Panc1 (cell line): ENCODE data around the gene GRM4. TPM values are rescaled to one million over a fixed set of nuclear protein-coding genes. Genes with fewer than 3 reads are reported as not detected.

Experiments
- ATAC-seq: fragments of 200-7000 bp; cut with Tn5 transposase; 2 replicates; pipeline ENCODE4 v1.9.1; 2020; ENCODE audit warnings: mild to moderate bottlenecking, moderate library complexity
- BruUV-seq: library from RNA; stranded (reverse); fragments of 400-500 nt; replicated peaks from 2 replicates; lab custom pipeline; 2021; lab: Mats Ljungman, UMichigan
- CTCF ChIA-PET: fragments of 300-600 bp; sonication (Branson Sonifier 250); formaldehyde crosslinking; loops from one replicate; lab custom pipeline; 2022; ENCODE audit warnings: antibody characterized with exemption; lab: Charles Lee
- POLR2A ChIA-PET: fragments of 300-600 bp; sonication (Branson Sonifier 250); formaldehyde crosslinking; loops from one replicate; lab custom pipeline; 2022; ENCODE audit warnings: antibody characterized with exemption; lab: Charles Lee
- DNase-seq: peaks from one replicate; pipeline ENCODE4 v3.0.0-alpha.2; 2010; ENCODE audit warnings: low read depth, low spot score
- H3K27ac ChIP-seq: 2 replicates; pipeline ENCODE4 v1.5.1; 2011; ENCODE audit warnings: mild to moderate bottlenecking, low read length, inconsistent platforms
- H3K27me3 ChIP-seq: fragments of 200-500 bp; sonication (Bioruptor generic); 2 replicates; pipeline ENCODE4 v1.6.0; 2014; ENCODE audit warnings: low read length, inconsistent platforms; ENCODE audit not compliant: control insufficient read depth, insufficient read depth
- H3K36me3 ChIP-seq: fragments of 200-500 bp; sonication (Bioruptor generic); 2 replicates; pipeline ENCODE4 v1.5.1; 2014; ENCODE audit warnings: inconsistent platforms, mild to moderate bottlenecking, low read length, moderate library complexity; ENCODE audit not compliant: control insufficient read depth, insufficient read depth
- H3K4me1 ChIP-seq: 2 replicates; pipeline ENCODE4 v1.5.1; 2011; ENCODE audit warnings: inconsistent platforms, mild to moderate bottlenecking, low read length, moderate library complexity; ENCODE audit not compliant: control insufficient read depth, insufficient read depth
- H3K4me3 ChIP-seq, 2 experiments: 2 replicates each; pipeline ENCODE4 v1.5.1; 2011 to 2012; ENCODE audit warnings: low read depth in 2 of 2, low read length in 2 of 2, mild to moderate bottlenecking in 2 of 2, inconsistent platforms in 1 of 2, moderate library complexity in 1 of 2
- H3K9me3 ChIP-seq: fragments of 200-500 bp; sonication (Bioruptor generic); 2 replicates; pipeline ENCODE4 v1.5.1; 2014; ENCODE audit warnings: low read depth, mild to moderate bottlenecking, inconsistent platforms, low read length, moderate library complexity; ENCODE audit not compliant: control insufficient read depth, insufficient read depth
- POLR2AphosphoS5 ChIP-seq: IDR thresholded peaks from 2 replicates; pipeline ENCODE4 v1.6.1; 2012; ENCODE audit warnings: mild to moderate bottlenecking, low read depth, low read length, moderate library complexity
- SIN3A ChIP-seq: IDR thresholded peaks from 2 replicates; pipeline ENCODE4 v1.6.1; 2012; ENCODE audit warnings: low read depth, mild to moderate bottlenecking, low read length, moderate library complexity, borderline replicate concordance; ENCODE audit not compliant: insufficient read depth
- TCF7L2 ChIP-seq: IDR thresholded peaks from 2 replicates; pipeline ENCODE4 v1.6.1; 2011; ENCODE audit warnings: mild to moderate bottlenecking, low read depth, low read length, inconsistent platforms
- in situ Hi-C: cut with HindIII; loops from 2 replicates; pipeline ENCODE4 v1.10.0; 2016; ENCODE audit warnings: low sequenced_read_pairs, low pct_unique_long_range_greater_than_20kb
- intact Hi-C: fragments of 100-400 bp; cut with micrococcal nuclease; formaldehyde crosslinking; loops from one replicate; pipeline ENCODE4 v1.10.0; 2022; ENCODE audit not compliant: unreplicated experiment
- total RNA-seq: library from RNA; stranded (reverse); gene quantifications from one replicate; pipeline ENCODE4 v1.2.1, GENCODE V29; 2021; ENCODE audit not compliant: unreplicated experiment
- TF ChIP-seq, protein P1 (sequence below), 2 experiments: IDR thresholded peaks; 2 replicates each; pipeline ENCODE4 v1.6.1; 2011 to 2012; ENCODE audit warnings: low read depth in 2 of 2, control low read depth in 1 of 2, low read length in 1 of 2, mild to moderate bottlenecking in 1 of 2, moderate library complexity in 1 of 2; ENCODE audit not compliant: insufficient read depth in 1 of 2
- TF ChIP-seq, protein P2 (sequence below): fragments of 450-650 bp; IDR thresholded peaks from 2 replicates; pipeline ENCODE4 v1.5.1; 2017; ENCODE audit warnings: mild to moderate bottlenecking

The GRM4 gene
- total RNA-seq, 1 experiment from 2014 or later, result 1.3 TPM

DNA sequence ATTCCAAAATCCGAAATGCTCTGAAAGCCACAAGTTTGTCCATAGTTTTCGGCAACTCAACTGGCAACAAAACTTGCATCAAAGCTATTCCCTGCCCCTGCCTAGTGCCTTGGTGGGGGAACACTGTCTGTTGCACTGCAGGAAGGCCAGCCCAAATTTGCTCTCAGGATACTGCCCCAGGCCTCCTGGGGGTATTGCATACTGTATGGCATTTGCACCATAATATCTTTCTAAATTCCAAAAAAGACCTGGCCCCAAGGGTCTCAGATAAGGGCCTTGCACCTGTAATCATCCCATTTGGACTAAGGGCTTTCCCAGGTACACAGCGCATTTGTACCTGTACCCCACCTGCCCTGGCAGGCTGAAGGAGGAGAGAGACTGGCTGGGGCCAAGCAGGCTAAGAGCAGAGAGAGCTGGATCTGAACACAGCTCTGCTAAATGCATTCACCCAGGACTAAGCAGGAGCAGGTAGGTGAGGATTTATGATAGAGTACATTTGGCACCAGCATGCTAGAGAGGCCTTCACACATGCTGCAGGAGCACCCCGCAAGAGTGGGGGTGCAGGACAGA lies 4.0 kb upstream of the GRM4 start:
- Histone ChIP-seq H3K4me3 (no peak overlapping the region), H3K9me3 (no peaks in the 10 kb centered on the region), H3K27me3 (no peaks in the 10 kb centered on the region), H3K36me3 (no peaks in the 10 kb centered on the region), H3K4me1 (no peaks in the 10 kb centered on the region), H3K27ac (no peak overlapping the region)
- no TSS peak for BruUV-seq
- in situ Hi-C loops (no loop called here), intact Hi-C loops (loop anchor here (10.0 kb wide), 1 partner anchor 405 kb away; the partner anchor contains the start of gene IP6K3)
- ChIA-PET POLR2A (no interaction called here), CTCF (interaction anchor here (0.6 kb wide), 1 partner anchor 14 kb away, joined by 8 read pairs; no protein-coding TSS in a partner anchor)
- ATAC-seq (no peak), DNase-seq (no peak)
- no peak for TF ChIP-seq SIN3A
- no peak for TF ChIP-seq TCF7L2
- TF ChIP-seq, protein P1, sequence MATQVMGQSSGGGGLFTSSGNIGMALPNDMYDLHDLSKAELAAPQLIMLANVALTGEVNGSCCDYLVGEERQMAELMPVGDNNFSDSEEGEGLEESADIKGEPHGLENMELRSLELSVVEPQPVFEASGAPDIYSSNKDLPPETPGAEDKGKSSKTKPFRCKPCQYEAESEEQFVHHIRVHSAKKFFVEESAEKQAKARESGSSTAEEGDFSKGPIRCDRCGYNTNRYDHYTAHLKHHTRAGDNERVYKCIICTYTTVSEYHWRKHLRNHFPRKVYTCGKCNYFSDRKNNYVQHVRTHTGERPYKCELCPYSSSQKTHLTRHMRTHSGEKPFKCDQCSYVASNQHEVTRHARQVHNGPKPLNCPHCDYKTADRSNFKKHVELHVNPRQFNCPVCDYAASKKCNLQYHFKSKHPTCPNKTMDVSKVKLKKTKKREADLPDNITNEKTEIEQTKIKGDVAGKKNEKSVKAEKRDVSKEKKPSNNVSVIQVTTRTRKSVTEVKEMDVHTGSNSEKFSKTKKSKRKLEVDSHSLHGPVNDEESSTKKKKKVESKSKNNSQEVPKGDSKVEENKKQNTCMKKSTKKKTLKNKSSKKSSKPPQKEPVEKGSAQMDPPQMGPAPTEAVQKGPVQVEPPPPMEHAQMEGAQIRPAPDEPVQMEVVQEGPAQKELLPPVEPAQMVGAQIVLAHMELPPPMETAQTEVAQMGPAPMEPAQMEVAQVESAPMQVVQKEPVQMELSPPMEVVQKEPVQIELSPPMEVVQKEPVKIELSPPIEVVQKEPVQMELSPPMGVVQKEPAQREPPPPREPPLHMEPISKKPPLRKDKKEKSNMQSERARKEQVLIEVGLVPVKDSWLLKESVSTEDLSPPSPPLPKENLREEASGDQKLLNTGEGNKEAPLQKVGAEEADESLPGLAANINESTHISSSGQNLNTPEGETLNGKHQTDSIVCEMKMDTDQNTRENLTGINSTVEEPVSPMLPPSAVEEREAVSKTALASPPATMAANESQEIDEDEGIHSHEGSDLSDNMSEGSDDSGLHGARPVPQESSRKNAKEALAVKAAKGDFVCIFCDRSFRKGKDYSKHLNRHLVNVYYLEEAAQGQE (IDR thresholded peaks at IDR 0.05; ENCODE audit: insufficient read depth in 1 of 2, low read depth in 2 of 2, low read length in 1 of 2), result no peak
- TF ChIP-seq, protein P2, sequence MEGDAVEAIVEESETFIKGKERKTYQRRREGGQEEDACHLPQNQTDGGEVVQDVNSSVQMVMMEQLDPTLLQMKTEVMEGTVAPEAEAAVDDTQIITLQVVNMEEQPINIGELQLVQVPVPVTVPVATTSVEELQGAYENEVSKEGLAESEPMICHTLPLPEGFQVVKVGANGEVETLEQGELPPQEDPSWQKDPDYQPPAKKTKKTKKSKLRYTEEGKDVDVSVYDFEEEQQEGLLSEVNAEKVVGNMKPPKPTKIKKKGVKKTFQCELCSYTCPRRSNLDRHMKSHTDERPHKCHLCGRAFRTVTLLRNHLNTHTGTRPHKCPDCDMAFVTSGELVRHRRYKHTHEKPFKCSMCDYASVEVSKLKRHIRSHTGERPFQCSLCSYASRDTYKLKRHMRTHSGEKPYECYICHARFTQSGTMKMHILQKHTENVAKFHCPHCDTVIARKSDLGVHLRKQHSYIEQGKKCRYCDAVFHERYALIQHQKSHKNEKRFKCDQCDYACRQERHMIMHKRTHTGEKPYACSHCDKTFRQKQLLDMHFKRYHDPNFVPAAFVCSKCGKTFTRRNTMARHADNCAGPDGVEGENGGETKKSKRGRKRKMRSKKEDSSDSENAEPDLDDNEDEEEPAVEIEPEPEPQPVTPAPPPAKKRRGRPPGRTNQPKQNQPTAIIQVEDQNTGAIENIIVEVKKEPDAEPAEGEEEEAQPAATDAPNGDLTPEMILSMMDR, result no peak
- no peak for TF ChIP-seq POLR2AphosphoS5

DNA sequence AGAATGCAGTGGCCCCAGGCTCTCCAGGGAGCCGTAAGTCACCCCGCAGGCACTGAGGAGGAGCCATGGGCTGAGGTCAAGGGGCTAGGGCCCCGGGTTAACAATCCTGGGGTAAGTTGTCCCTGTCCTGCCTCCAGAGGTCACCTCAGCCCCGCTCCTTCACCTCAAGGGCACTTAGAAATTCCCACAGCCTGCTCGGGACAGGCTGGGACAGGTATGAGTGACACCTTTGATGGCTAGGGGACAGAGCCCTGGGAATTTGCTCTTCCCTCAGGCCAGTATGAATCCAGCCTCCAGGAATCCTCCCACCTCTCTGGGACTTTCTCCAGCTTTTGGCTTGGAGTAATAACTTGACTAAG lies 3.5 kb upstream of the GRM4 start:
- H3K27me3 ChIP-seq, result no peaks in the 10 kb centered on the region; the same call in 1 of the 2 replicates
- H3K36me3 ChIP-seq, result no peaks in the 10 kb centered on the region
- intact Hi-C loops, result no loop called here
- DNase-seq (no peak), ATAC-seq (no peak)
- in situ Hi-C loops, result no loop called here
- POLR2A ChIA-PET, result no interaction called here
- no peaks in the 10 kb centered on the region for H3K9me3 ChIP-seq
- no peak overlapping the region for H3K4me3 ChIP-seq
- CTCF ChIA-PET, result interaction anchor here (0.6 kb wide), 1 partner anchor 14 kb away, joined by 8 read pairs; no protein-coding TSS in a partner anchor
- H3K4me1 ChIP-seq, result no peaks in the 10 kb centered on the region
- H3K27ac ChIP-seq, result no peak overlapping the region
- BruUV-seq, result no TSS peak
- TF ChIP-seq, protein P2, result no peak
- TF ChIP-seq POLR2AphosphoS5 (no peak), TCF7L2 (no peak), SIN3A (no peak)
- TF ChIP-seq, protein P1 (IDR thresholded peaks at IDR 0.05; ENCODE audit: insufficient read depth in 1 of 2, low read depth in 2 of 2, low read length in 1 of 2), result no peak
